SJCRH30 (cell line): ENCODE measurements around the gene UNC5B. TPM values are rescaled to one million over a fixed set of nuclear protein-coding genes. Genes with fewer than 3 reads are reported as not detected.

ENCODE experiments used
- DNase-seq, 2 experiments: peaks; one replicate each; pipeline ENCODE4 v3.0.0-alpha.2; 2015 to 2020
- H3K27ac ChIP-seq: fragments of 250-450 bp; sonication (Bioruptor Pico); 2 replicates; pipeline ENCODE4 v1.5.1; 2020; ENCODE audit warnings: mild to moderate bottlenecking, moderate library complexity
- H3K27me3 ChIP-seq: fragments of 250-450 bp; sonication (Bioruptor Pico); 2 replicates; pipeline ENCODE4 v1.5.1; 2020; ENCODE audit warnings: mild to moderate bottlenecking, moderate library complexity
- H3K36me3 ChIP-seq: fragments of 250-450 bp; sonication (Bioruptor Pico); 2 replicates; pipeline ENCODE4 v1.5.1; 2020; ENCODE audit warnings: mild to moderate bottlenecking, moderate library complexity
- H3K4me1 ChIP-seq: fragments of 250-450 bp; sonication (Bioruptor Pico); 2 replicates; pipeline ENCODE4 v1.5.1; 2020; ENCODE audit warnings: mild to moderate bottlenecking, moderate library complexity
- H3K4me3 ChIP-seq: fragments of 250-450 bp; sonication (Bioruptor Pico); 2 replicates; pipeline ENCODE4 v1.5.1; 2020; ENCODE audit warnings: mild to moderate bottlenecking, moderate library complexity
- H3K9me3 ChIP-seq: fragments of 250-450 bp; sonication (Bioruptor Pico); replicated peaks from 2 replicates; pipeline ENCODE4 v1.5.1; 2020; ENCODE audit warnings: mild to moderate bottlenecking, moderate library complexity
- total RNA-seq: library from RNA; depleted of rRNA; stranded (reverse); fragments of >200 nt; shearing (Covaris generic); gene quantifications from 2 replicates; pipeline ENCODE4 v1.2.3, GENCODE V29; 2014

UNC5B gene
- total RNA-seq, 1 experiment from 2014 or later, result 3.6 TPM

DNA sequence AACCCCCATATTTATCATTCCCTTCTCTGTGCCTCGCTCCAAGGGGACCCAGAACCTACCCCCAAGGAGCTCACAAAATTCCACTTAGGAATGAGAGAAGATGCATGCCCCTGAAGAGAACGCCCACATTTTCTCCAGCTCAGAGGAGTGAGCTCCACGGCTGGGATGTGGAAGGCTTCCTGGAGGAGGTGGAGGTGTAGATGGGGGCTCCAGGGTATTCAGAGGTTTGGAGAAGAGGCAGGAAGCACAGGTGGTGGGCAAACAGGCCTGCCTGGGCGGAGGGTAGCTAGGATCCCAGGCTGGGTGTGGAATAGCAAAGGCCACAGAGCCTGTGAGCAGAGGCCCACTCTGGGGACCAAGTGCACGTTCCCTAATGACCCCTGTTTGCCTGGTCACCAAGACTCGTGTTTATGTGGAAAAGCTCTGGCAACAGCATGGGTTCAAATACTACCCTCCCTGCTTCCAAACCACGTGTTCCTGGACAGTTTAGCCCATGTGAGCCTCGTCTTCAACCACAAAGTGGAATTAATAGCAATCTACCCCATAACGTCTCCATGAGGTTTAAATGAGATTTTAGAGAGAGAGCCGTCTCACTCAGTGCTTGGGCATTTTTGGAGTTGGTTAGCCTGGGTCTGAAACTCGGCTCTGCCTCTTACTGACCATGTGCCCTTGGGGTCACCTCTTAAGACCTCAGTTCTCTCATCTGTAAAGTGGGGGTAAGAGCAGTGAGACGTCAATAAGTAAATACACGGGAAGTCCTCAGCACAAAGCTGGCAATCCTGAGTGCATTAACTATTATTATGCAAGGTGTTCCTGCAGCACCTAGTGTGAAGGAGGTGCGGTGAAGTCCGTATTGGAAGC is 24.7 kb downstream of the UNC5B start:
- no peak for DNase-seq
- H3K36me3 ChIP-seq, result no peaks in the 10 kb centered on the region
- H3K9me3 ChIP-seq, result no peaks in the 10 kb centered on the region
- H3K27ac ChIP-seq, result no peak overlapping the region
- no peaks in the 10 kb centered on the region for H3K27me3 ChIP-seq
- H3K4me3 ChIP-seq, result no peak overlapping the region
- peaks cover 29% of the 10 kb centered on the region for H3K4me1 ChIP-seq

DNA sequence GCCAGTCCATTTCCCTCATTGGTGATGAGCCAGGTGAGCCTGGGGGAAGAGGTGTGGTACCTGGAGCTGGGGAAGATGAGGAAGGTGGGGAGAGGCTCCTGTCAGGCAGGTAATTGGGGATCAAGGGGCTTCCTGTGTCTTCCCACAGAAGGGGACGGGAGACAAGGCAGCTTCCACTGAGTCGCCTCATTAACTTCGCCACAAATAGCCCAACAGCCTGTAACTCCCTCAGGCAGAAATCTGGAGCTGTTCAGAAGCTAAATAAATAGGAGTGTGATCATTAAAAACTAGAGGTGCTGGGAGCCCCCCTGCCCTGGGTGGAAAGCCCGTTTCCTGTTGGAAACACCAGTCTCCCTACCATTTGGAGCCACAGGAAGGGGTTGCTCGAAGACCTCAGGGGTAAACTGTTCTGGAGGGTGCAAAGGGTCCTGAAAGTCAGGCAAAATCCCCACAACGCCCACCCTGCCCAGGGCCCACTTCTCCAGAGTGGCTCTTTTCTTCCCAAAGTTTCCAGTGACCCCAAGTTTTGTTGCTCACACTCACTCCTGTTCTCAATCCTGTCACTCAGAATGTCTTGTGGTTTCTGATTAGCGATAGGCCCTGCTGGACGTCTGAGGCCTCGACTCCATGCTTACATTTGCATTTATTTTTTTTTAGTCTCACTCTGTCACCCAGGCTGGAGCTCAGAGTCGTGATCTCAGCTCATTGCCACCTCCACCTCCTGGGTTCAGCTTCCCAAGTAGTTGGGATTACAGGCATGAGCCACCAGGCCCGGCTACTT is 25.7 kb downstream of the UNC5B start:
- no peak overlapping the region for H3K4me3 ChIP-seq
- peaks cover 20% of the 10 kb centered on the region for H3K4me1 ChIP-seq
- DNase-seq, result no peak
- no peak overlapping the region for H3K27ac ChIP-seq
- no peaks in the 10 kb centered on the region for H3K36me3 ChIP-seq
- H3K9me3 ChIP-seq, result no peaks in the 10 kb centered on the region
- no peaks in the 10 kb centered on the region for H3K27me3 ChIP-seq

DNA sequence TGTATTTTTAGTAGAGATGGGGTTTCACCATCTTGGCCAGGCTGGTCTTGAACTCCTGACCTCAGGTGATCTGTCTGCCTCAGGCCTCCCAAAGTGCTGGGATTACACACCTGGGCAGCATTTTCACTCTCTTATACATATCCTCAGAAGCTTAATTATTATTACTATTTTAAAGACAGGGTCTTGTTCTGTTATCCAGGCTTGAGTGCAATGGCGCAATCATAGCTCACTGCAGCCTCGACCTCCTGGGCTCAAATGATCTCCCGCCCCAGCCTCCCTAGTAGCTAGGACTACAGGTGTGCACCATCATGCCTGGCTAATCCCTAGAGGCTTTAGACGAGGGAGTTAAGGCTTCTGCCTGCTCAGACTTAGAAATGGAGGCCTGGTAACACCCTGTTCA is 26.3 kb downstream of the UNC5B start:
- Histone ChIP-seq H3K36me3 (no peaks in the 10 kb centered on the region), H3K4me3 (no peak overlapping the region), H3K27ac (no peak overlapping the region), H3K9me3 (no peaks in the 10 kb centered on the region), H3K27me3 (no peaks in the 10 kb centered on the region), H3K4me1 (peaks cover 15% of the 10 kb centered on the region)
- DNase-seq, result no peak

- Histone ChIP-seq H3K4me3 (no peak overlapping the region), H3K4me1 (peaks cover 12% of the 10 kb centered on the region), H3K36me3 (no peaks in the 10 kb centered on the region)
These were observed 27.0 kb downstream of the UNC5B start for GRCh38 chr10:71239131-71239915.

DNA sequence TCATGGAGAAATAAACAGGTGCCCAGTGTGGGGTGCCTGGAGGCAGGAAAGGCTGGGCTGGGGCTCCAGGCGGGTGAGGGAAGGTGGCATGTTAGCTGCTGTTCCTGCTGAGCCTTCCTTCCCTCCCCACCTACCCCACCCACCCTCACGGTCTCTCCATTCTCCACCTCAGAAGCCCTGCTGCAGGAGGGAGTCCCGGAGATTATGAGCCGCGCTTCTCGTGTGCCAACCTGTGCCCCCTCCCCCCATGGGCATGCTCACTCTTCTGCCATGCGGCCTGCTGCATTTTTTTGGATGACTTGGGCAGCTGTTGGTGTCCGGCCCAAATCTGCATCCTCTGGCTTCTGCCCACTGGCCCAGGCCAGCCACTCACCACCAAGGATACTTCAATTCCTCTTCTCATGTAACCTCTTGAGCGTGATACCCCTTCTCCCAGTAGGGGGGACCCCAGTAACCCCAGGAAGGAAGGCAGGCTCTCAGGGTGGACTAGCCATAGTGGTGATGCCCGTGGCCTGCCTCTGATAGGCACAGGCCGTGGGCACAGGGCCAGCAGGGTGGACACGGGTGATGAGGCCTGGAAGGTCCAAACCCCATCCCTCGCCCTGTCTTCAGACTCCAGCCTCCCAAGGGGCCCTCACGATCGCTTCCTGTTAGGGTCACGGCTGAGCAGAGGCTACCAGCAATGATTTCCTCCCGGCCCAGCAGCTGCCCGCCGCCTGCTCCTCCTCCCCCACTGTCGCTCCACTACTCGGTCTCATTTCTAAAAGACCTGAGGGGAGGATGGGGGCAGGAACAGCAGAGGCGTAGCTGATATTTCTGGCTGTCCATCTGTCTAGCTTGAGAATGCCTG is 27.8 kb downstream of the UNC5B start:
- DNase-seq, result no peak
- Histone ChIP-seq H3K36me3 (no peaks in the 10 kb centered on the region), H3K27me3 (no peaks in the 10 kb centered on the region), H3K9me3 (no peaks in the 10 kb centered on the region), H3K4me3 (no peak overlapping the region), H3K4me1 (peaks cover 7% of the 10 kb centered on the region), H3K27ac (no peak overlapping the region)

More at GRCh38 chr10:71239131-71239915, 27.0 kb downstream of the UNC5B start:
- no peaks in the 10 kb centered on the region for H3K9me3 ChIP-seq
- no peak for DNase-seq
- H3K27ac ChIP-seq, result no peak overlapping the region
- H3K27me3 ChIP-seq, result no peaks in the 10 kb centered on the region

DNA sequence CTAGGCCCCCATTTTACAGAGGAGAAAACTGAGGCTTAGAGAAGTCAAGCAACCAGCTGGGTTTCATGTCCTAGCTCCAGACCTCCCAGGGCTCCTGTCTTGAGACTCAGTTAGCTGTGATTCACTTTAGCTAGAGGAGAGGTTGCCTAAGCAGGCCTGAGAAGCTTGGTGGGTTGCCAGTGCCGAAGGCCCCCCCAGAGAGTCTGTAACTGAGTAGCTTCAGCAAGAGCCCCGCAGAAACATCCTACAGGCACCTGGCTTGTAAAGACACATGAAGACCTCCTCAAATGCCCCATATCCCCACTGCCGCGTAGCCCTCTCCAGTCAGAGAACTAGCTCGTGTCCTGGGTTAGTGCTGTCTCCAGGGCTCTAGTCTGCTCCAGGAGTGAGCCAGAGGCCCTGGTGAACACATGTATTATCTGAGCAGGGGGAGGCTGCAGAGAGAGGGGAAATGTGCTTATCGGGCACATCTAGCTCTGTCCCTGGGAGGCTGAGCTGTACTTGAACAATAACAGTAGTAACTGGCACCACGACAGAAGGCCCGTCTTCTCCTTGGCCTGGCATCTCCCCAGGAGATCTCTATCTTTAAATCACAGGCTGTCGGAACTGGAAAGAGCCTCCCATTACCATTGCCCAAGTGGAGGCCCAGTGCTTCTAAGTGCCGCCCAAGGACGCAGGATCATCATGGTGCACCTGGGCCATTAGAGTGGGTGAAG is 28.9 kb downstream of the UNC5B start:
- H3K27me3 ChIP-seq, result no peaks in the 10 kb centered on the region
- no peaks in the 10 kb centered on the region for H3K36me3 ChIP-seq

GRCh38 chr10:71241830-71242621 is 29.7 kb downstream of the UNC5B start:
- no peak overlapping the region for H3K4me3 ChIP-seq
- no peaks in the 10 kb centered on the region for H3K9me3 ChIP-seq
- no peak for DNase-seq
- no peaks in the 10 kb centered on the region for H3K27me3 ChIP-seq
- no peaks in the 10 kb centered on the region for H3K36me3 ChIP-seq
- H3K27ac ChIP-seq, result no peak overlapping the region
- H3K4me1 ChIP-seq, result no peaks in the 10 kb centered on the region

More for the DNA sequence above, 28.9 kb downstream of the UNC5B start:
- Histone ChIP-seq H3K4me3 (no peak overlapping the region), H3K27ac (no peak overlapping the region), H3K4me1 (no peaks in the 10 kb centered on the region), H3K9me3 (no peaks in the 10 kb centered on the region)
- DNase-seq, result no peak

DNA sequence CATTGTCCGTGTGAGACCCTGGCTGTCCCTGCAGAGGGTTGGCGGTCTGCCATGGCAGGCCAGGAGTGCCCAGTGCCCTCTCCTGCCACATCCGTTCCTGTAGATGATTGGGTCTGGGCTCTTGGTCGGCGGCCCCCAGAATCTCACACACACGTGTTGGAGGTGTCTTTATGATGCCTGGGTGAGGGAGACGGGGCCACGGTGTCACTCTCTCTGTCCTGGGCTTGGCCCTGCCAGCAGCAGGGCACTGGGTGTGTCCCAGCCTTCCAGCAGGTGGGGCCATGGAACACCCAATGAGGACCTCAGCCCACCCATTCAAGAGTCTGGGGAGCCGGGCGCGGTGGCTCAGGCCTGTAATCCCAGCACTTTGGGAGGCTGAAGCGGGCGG is 30.2 kb downstream of the UNC5B start:
- no peaks in the 10 kb centered on the region for H3K36me3 ChIP-seq
- no peaks in the 10 kb centered on the region for H3K4me1 ChIP-seq
- H3K27ac ChIP-seq, result no peak overlapping the region
- H3K9me3 ChIP-seq, result no peaks in the 10 kb centered on the region
- no peak for DNase-seq
- no peak overlapping the region for H3K4me3 ChIP-seq
- H3K27me3 ChIP-seq, result no peaks in the 10 kb centered on the region

DNA sequence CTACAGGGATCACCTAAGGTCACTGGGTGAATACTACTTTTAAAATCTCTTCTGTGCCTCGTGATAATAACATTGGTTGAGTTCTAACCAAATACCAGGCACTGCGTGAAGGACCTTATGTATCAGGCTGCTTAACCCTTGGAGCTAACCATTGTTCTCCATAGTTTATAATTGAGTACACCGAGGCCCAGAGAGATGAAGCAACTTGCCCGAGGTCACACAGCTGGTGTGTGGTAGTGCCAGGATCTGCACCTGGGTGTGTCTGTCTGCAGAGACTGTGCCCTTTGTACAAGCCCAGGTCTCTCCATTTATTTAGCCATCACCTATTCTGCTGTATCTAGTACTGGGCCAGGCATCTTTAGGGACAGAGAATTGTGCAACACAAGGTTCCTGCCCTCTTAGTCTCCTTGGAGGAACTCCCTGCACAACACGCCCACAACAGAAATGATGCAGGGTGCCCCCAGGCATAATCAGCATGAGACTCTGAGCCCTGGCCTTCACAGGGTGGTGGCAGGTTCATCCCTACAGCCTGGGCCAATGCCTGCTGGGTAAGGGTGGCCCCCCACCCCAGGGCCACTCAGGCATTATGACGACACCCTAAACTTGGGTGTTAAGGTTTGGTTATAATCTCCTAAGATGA is 31.5 kb downstream of the UNC5B start:
- H3K27me3 ChIP-seq, result no peaks in the 10 kb centered on the region
- H3K9me3 ChIP-seq, result no peaks in the 10 kb centered on the region
- no peaks in the 10 kb centered on the region for H3K36me3 ChIP-seq
- no peak overlapping the region for H3K4me3 ChIP-seq
- no peaks in the 10 kb centered on the region for H3K4me1 ChIP-seq
- no peak overlapping the region for H3K27ac ChIP-seq
- DNase-seq, result no peak

- Histone ChIP-seq H3K4me3 (no peak overlapping the region), H3K27ac (no peak overlapping the region), H3K4me1 (no peaks in the 10 kb centered on the region), H3K36me3 (no peaks in the 10 kb centered on the region), H3K9me3 (no peaks in the 10 kb centered on the region), H3K27me3 (no peaks in the 10 kb centered on the region)
- DNase-seq, result no peak
These were observed 32.4 kb downstream of the UNC5B start for GRCh38 chr10:71244431-71245419.

GRCh38 chr10:71245420-71246325 is 33.3 kb downstream of the UNC5B start:
- Histone ChIP-seq H3K9me3 (no peaks in the 10 kb centered on the region), H3K4me3 (no peak overlapping the region), H3K27me3 (no peaks in the 10 kb centered on the region), H3K4me1 (no peaks in the 10 kb centered on the region), H3K27ac (no peak overlapping the region), H3K36me3 (no peaks in the 10 kb centered on the region)
- DNase-seq, result no peak
